ENCODE results near the gene LRRC14B.
"Not testable (repeated sequence)": the region's sequence is repeated elsewhere in the genome, so short reads cannot be mapped to it uniquely, and the experiment has no call there.

The LRRC14B gene

DNA sequence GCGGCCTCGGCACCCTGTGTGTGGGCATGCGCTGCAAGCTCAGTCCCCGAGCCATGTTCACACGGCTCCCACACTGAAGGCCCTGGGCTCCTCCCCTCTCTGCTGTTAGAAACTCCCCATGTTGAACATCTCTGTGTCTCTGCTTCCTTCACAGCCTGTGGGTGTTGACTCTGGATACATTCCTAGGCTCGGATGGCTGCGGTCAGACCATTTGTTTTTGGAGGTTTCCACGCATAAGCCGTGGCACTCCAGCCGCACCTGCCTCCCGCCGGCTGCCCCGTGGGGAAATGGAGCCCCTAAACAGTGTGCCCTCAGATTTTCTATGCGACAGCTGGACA, 31.2 kb upstream of the LRRC14B start:
- no peak for DNase-seq (ENCODE audit: low spot score)

DNA sequence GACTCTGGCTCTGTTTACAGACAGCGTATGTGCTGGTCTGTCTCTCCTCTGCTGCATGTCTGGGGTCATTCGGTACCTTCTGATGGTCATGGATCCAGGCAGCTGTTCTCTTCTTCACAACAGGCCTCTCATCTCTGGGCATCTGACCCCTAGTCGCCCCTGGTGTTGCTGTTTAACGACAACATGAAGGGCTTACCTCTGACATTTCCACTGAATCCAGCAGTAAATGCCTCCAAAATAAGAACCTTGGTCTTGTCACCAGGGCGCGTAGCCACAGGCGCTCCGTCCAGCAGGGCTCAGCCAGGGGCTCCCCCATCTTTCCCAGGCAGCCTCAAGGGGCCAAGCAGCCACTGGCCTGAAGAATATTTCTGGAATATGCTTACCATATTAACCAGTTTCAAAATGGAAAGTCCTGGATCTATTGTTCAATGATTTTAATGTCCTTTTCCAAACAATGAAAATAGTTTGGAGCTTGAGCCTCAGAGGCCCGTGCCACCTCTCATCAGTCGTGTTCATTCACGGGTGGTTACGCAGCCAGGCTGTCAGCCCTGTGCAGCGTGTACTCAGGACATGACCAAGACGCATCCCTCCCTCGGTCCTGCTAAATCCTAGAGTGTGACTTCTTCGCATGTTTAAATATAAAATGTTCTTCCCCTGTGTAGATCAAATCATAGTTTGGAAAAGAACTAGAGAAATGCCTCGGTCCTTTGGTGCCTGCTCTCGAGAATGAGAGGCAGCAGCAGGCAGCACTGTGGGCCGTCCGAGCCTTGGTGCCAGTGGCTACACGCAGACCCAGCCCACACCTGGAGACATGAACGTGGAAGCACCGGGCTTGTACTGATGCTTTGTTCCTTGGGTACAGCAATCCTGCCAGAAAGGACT, 30.1 kb upstream of the LRRC14B start:
- no peak for DNase-seq (ENCODE audit: low spot score)

DNA sequence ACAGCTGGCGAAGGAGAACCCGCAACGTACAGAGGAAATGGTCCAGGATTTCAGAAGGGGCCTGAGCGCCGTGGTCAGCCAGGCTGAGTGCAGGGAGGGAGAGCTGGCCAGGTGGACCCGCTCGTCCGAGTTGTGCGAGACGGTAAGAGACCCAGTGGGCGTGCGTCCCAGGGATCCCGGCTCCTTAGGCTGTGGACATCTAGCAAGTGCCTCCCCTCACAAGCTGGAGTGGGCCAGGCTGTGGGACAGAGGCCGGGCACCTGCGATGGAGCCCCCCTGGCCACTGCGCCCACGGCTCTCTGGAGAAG, 29.5 kb upstream of the LRRC14B start:
- no peak for DNase-seq (ENCODE audit: low spot score)

DNA sequence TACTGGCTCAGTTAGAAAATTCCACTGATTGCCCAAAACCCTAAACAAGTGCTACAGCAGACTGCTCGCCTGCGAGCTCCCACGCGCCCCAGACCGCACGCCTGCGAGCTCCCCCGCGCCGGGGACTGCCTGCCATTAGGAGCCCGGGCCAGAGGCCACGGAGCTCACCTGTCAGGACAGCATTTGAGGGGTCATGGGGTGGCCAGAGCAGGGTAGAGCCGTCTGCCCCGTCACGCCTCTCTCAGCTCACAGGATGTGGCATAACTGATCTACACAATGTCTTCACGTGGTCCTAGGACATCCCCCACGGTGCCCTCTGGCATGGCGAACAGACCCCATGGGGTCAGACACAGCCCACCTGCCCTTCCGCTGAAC, 29.1 kb upstream of the LRRC14B start:
- no peak for DNase-seq (ENCODE audit: low spot score)

DNA sequence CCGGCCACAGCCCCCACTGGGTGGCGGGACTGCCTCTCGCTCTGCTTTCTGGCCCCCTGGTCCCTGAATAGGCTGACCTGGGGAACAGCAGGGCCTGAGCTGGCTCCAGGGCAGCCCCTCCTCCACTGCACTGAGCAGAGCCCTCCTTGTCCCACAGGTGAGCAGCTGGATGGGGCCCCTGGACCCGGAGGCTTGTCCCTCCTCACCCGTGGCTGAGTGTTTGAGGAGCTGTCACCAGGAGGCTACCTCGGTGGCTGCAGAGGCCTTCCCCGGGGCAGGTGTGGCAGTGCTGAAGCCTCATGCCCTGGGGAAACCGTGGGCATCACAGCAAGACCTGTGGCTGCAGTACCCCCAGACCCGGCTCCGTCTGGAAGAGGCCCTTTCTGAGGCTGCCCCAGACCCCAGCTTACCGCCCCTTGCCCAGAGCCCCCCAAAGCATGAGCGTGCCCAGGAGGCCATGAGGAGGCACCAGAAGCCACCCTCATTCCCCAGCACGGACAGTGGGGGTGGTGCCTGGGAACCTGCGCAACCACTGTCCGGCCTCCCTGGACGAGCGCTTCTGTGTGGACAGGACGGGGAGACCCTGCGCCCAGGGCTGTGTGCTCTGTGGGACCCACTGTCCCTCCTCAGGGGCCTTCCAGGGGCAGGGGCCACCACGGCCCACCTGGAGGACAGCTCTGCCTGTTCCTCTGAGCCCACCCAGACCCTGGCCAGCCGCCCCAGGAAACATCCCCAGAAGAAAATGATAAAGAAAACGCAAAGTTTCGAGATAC, 28.5 kb upstream of the LRRC14B start:
- no peak for DNase-seq (ENCODE audit: low spot score)

DNA sequence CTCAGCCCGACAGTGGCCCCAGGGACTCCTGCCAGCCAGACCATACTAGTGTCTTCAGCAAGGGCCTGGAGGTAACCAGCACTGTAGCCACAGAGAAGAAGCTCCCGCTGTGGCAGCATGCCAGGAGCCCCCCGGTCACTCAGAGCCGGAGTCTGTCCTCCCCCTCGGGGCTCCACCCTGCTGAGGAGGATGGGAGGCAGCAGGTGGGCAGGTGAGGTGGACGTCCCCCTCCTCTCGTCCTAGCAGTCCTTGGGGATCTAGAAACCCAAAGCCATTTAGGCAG, 28.0 kb upstream of the LRRC14B start:
- no peak for DNase-seq (ENCODE audit: low spot score)

DNA sequence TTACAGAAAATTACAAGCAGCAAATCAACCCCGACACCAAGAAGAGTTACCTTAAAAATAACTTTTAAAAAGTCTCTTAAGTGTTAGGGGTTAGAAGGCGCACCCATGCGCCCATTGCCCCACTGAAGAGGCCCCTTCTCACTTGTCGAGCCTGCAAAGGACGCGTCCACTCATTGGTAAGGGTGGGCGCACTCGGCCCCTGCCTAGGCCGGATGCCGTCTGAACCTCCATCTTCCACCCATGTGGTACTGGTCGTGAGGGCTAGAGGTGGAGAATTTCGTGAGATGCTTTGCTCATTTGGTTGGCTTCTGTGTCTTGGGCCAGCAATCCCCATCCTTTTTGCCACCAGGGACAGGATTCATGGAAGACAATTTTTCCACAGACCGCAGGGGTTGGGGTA, 27.5 kb upstream of the LRRC14B start:
- DNase-seq (ENCODE audit: low spot score): no peak

DNA sequence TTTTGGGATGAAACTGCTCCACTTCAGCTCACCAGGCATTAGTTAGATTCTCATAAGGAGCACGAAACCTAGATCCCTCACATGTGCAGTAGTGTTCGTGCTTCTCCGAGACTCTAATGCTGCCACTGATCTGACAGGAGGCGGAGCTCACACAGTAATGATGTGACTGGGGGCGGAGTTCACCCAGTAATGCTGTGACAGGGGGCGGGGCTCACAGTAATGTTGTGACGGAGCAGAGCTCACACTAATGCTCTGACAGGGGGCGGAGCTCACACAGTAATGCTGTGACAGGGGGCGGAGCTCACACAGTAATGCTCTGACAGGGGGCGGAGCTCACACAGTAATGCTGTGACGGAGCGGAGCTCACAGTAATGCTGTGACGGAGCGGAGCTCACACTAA, 27.1 kb upstream of the LRRC14B start:
- peak; percentile 46 for DNase-seq (ENCODE audit: low spot score)

DNA sequence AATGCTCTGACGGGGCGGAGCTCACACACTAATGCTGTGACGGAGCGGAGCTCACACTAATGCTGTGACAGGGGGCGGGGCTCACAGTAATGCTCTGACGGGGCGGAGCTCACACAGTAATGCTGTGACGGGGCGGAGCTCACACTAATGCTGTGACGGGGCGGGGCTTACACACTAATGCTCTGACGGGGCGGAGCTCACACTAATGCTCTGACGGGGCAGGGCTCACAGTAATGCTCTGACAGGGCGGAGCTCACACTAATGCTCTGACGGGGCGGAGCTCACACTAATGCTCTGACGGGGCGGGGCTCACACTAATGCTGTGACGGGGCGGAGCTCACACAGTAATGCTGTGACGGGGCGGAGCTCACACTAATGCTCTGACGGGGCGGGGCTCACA, 26.5 kb upstream of the LRRC14B start:
- not testable (repeated sequence) for DNase-seq (ENCODE audit: low spot score)

DNA sequence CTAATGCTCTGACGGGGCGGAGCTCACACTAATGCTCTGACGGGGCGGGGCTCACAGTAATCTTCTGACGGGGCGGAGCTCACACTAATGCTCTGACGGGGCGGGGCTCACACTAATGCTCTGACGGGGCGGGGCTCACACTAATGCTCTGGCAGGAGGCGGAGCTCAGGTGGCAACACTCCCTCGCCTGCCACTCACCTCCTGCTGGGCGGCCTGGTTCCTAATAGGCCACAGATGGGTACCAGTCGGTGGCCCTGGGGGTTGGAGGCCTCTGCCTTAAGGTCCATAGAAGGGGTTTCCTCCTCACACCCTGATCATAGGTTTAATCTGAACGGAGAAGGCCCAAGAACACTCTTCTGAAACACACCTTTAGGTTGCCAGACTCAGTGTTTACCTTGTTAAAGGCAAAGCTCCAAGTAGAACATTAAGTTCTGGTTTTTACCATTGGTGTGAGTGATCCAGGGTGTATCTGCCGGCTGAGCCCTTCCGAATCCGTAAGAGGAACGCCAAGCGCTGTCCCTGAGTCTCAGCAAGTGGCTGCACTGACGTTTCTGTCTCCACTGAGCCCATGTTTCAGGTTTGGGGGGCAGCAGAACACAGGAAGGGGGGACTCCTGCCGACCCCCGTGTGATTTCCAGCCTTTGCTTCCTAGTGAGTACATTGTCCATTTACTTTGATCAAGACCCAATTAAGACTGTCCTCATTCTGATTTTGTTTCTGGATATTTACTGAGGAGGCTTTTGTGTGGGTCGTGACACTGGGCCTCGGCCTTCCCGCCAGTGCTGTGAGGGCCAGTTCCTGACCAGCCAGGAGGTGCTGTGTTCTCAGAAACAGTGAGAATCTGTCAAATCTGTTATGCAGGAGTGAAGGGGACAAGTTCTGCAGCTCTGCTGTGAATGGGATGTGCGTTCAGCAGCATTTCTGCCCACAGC, 24.6 kb upstream of the LRRC14B start:
- DNase-seq (ENCODE audit: low spot score): no peak

DNA sequence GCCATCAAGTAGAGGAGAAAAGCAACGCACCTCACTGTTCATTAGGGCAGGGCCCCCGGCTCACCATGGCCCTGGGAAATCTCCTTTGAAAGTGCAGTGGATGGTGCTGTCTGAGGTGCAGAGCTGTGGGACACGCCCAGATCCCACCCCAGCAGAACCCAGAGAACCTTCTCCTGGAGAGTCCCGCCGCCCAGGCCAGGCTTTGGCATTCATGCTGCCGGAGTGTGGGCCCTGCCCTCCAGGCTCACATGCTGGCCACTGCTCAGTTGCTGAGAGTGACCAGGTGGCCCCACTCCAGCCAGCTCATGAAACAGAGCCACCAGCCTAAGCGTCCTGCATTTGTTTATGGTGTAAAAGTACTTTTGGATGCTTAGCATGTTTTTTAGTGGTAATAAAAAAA, 23.8 kb upstream of the LRRC14B start:
- DNase-seq (ENCODE audit: low spot score): no peak

DNA sequence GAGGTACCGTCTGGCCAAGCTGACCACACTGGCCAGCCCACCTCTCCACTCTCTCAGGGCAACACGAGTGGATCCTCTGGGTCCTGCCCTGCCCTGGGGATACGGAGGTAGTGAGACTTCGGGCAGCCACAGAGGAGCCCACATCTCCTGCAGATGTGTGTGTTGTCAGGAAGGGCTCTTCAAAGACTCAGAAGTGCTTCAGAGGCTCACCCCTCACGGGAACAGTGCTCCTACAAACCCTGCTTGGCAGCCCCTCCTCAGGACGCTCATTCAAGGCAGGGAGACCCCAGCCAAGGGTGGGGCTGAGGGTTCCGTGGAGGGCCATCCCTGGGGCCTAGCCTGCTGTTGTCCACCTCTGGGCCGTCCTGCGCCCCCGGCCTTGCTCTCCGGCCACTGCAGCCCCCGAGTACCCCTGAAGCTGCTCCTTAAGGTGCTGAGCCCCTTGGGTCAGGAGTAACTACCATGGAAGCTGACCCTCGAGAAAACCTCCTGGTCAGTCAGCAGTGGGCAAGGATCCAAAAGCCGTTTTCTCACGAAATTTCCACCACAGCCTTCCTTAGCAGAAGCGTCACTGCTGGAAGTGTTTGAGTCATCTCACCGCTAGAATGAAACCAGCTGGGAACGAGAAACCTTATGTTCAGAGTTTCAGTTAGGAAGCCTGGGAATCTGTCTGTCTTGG, 23.2 kb upstream of the LRRC14B start:
- no peak for DNase-seq (ENCODE audit: low spot score)

DNA sequence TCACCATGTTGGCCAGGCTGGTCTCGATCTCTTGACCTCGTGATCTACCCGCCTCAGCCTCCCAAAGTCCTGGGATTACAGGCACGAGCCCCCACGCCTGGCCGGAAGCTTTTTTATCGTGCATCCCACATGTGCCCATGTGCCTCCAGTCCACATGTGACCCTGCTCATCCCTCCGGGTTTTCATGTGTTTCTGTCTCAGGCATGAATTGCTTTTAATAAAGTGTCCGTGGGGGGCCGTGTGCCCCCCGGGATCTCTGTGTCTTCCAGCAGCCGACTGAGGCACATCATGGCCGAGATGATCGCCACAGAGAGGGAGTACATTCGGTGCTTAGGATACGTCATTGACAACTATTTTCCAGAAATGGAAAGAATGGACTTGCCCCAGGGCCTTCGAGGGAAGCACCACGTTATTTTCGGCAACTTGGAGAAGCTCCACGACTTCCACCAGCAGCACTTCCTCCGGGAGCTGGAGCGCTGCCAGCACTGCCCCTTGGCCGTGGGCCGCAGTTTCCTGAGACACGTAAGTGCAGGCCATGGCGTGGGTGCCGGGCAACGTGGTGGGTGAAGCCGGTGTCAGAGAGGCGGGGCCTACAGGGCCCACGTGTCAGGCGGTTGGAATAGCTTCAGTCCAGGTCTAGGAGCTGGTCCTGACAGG, 22.1 kb upstream of the LRRC14B start:
- DNase-seq (ENCODE audit: low spot score): no peak

DNA sequence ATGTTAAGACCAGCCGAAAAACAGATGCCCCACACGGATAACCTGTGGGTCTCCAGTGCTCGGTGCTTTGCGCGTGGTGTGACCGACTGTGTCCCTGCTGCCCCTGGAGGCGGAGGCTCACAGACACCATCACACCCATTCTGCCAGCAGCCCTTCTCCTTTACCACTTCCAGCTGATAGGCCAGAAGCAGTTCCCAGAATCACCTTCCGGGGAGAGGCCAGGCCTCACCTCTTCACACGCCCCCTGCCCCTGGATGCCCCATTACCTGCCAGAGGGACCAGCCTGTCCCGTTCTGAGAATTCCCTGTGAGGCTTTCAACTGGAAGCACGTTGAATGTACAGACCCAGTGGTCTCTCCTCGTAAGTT, 21.6 kb upstream of the LRRC14B start:
- no peak for DNase-seq (ENCODE audit: low spot score)

DNA sequence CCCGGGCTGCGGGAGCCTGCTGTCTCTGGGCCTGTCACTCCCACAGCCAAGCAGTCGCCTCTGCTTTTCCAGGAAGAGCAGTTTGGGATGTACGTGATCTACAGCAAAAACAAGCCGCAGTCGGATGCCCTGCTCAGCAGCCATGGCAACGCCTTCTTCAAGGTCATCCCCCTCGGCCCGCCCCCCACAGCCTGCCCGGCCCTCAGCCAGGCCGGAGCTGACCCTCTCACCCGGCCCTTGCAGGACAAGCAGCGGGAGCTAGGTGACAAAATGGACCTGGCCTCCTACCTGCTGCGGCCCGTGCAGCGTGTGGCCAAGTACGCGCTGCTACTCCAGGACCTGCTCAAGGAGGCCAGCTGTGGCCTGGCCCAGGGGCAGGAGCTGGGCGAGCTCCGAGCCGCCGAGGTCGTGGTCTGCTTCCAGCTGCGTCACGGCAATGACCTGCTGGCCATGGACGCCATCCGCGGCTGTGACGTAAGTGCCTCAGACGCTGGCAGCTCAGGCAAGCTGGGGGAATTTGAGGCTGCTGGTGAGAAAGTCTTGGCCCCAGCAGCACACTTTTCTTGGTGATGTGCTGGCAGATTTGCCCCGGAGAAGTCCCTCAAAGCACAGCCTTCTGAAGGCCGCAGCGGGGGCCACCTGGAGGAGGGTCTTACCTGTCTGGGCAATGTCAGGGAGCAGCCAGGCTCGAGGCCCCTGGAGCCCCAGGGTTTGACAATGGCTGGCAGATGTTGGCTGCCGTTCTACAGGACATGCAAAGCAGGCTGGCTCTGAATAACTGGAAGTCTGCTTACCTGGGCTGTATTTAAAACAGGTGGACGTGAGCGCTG, 20.1 kb upstream of the LRRC14B start:
- DNase-seq (ENCODE audit: low spot score): no peak

DNA sequence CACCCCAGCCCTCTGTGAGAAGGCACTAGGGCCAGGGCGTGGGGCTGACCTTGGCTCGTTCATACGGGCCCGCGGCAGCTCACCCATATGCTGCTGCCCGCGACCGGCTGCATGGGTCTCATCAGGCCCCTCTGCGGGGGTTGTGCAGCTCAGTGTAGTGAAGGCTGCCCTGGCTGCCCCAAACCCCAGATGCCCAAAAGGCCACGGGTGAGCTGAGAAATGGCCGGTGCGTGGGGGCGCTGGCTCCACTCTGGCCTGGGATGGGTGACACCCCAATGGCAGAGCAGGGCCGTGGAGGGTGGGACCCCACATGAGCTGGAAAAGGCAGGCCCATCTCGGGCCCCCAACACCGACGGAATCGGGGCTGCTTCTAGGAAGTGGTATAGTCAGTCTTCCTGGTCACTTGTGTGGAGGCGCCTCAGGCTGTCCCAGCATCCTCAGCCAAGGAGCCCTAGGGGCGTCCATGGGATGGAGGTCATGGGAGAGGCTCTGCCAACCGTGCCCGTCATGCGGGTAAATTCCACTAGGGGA, 19.4 kb upstream of the LRRC14B start:
- no peak for DNase-seq (ENCODE audit: low spot score)

DNA sequence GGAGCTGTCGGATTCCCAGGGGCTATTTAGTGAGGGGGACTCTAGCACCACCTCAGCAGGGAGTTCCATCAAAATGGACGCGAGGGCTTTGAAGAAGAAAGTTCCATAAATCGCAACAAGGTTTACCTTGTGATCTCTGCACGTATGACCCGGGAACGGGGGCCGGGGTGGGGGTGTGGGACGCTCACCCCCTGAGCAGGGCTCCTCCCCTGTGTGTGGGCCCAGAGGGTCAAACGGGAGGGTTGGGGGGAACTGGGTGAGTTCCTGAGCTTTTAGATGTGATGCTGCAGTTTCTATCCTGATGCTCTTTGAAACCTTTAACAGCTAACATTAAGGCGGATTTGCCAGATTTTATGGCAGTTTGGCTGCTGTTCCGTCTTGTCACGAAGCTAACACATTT, 18.9 kb upstream of the LRRC14B start:
- DNase-seq (ENCODE audit: low spot score): no peak

DNA sequence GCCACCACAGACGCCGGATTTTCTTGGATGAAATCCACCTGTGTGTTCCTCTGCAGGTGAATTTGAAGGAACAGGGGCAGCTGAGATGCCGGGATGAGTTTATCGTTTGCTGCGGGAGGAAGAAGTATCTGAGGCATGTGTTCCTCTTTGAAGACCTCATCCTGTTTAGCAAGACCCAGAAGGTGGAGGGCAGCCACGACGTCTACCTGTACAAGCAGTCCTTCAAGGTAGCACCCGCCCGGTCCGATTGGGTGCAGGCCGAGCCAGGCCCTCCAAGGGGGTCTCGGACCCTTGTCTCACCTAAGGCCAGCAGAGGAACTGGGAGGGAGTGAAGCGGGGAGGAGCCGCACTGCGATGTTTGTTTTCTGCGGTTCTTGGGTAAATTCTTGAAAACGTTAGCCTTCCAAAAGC, 18.4 kb upstream of the LRRC14B start:
- DNase-seq (ENCODE audit: low spot score): no peak

DNA sequence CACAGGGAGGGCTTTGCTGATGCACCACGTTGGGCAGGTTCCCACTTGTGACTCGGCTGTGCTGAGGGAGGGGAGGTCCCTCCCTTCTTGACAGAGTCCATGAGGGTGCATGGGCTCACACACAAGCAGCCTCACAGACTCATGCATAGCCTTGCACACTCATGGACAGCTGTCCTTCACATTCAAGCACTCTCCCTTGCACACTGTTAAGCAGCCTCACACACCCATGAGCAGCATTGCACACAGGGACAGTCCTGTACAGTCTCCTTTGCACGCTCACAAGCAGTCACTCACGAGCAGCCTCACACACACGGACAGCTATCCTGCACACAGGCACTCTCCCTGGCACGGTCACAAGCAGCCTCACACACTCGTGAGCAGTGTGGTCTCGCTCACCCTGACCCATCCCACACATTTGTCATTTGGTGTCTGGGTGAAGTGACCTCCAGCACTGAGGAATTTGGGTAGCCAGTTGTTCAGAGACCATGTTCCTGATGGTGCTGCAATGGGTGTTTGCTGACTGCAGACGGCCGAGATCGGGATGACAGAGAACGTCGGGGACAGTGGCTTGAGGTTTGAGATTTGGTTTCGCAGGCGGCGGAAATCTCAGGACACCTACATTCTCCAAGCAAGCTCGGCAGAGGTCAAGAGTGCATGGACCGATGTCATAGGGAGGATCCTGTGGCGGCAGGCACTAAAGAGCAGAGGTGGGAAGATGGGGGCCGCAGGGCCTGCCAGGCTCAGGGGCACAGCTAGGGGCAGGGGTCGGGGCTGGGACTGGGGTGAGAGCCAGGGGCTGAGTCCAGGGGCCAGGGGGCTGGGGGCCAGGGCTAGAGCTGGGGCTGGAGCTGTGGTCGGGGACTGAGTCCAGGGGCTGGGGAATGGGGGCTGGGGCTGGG, 17.7 kb upstream of the LRRC14B start:
- no peak for DNase-seq (ENCODE audit: low spot score)

DNA sequence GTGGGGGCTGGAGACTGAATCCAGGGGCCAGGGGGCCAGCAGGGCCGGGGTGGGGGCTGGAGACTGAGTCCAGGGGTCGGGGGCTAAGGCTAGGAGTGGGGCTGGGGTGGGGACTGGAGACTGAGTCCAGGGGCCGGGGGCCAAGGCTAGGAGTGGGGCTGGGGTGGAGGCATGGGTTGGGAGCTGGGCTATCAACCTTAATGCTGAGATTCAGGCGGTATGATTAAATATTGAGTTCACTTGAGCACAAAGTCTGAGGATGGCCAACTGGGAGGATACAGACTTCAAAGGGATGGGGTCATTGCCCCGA, 17.0 kb upstream of the LRRC14B start:
- DNase-seq (ENCODE audit: low spot score): no peak

All from NAMALWA (cell line).